PC-9 (cell line): ENCODE measurements around the gene C5.

ENCODE experiments used
- EZH2 ChIP-seq: fragments of 200-600 bp; sonication (generic); IDR thresholded peaks from 2 replicates; pipeline ENCODE4 v1.8.0; 2017; ENCODE audit warnings: antibody characterized with exemption, low read depth
- TF ChIP-seq, protein P1 (sequence below): fragments of 200-600 bp; sonication (generic); conservative IDR thresholded peaks from 2 replicates; pipeline ENCODE4 v1.6.1; 2017; ENCODE audit warnings: mixed run types, antibody characterized with exemption, mild to moderate bottlenecking, moderate library complexity

DNA sequence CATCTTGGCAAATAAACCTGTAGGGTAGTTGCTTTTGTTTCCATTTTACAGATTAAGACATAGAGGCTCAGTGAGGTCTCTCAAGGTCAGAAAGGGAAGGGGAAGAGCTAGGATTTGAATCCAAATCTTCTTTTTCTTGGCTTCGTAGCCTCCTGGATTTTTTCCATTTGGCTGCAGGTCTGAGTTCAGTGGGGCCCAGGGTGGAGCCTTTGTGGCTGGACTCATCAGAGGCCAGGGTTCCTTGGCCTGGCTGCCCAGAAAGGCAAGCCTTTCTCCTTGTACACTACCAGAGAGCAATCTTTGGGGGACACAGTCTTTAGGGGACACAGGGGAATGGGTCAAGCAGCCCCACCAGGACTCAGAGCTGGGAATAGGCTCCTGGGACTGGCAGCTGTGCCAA lies 112.9 kb downstream of the C5 start:
- TF ChIP-seq, protein P1, sequence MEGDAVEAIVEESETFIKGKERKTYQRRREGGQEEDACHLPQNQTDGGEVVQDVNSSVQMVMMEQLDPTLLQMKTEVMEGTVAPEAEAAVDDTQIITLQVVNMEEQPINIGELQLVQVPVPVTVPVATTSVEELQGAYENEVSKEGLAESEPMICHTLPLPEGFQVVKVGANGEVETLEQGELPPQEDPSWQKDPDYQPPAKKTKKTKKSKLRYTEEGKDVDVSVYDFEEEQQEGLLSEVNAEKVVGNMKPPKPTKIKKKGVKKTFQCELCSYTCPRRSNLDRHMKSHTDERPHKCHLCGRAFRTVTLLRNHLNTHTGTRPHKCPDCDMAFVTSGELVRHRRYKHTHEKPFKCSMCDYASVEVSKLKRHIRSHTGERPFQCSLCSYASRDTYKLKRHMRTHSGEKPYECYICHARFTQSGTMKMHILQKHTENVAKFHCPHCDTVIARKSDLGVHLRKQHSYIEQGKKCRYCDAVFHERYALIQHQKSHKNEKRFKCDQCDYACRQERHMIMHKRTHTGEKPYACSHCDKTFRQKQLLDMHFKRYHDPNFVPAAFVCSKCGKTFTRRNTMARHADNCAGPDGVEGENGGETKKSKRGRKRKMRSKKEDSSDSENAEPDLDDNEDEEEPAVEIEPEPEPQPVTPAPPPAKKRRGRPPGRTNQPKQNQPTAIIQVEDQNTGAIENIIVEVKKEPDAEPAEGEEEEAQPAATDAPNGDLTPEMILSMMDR, result no peak
- no peak for TF ChIP-seq EZH2
